ENCODE results near the gene ITGA1. TPM values are rescaled to one million over a fixed set of nuclear protein-coding genes. Genes with fewer than 3 reads are reported as not detected.

The ITGA1 gene
- polyA plus RNA-seq, 3 donors, result 0.33 to 0.89 (median 0.79) TPM

- H3K4me3 ChIP-seq (replicated peaks in 1 of 3; ENCODE audit: low read depth in 2 of 3, low read length in 3 of 3), result no peak overlapping the region
- no peaks in the 10 kb centered on the region for H3K36me3 ChIP-seq (replicated peaks in 1 of 2; ENCODE audit: control insufficient read depth in 1 of 2, insufficient read depth in 2 of 2, low read length in 2 of 2)
- TF ChIP-seq CTCF (IDR thresholded peaks at IDR 0.05), result no peak
- no peaks in the 10 kb centered on the region for H3K27me3 ChIP-seq (ENCODE audit: control insufficient read depth in 2 of 2, insufficient read depth in 2 of 2, low read length in 2 of 2)
- H3K79me2 ChIP-seq (ENCODE audit: insufficient read depth, low read length), result no peaks in the 10 kb centered on the region
- H3K4me2 ChIP-seq (replicated peaks; ENCODE audit: extremely low read depth, low read length, poor library complexity, severe bottlenecking), result no peak overlapping the region
- Mint-ChIP-seq H3K9me3 (peaks cover 0 to 1% (median 0%) of the 10 kb centered on the region in 7 donors), H3K27ac (no peak overlapping the region), H3K27me3 (ENCODE audit: low read depth in 3 of 3) (peaks cover 0 to 3% (median 0%) of the 10 kb centered on the region in 3 donors), H3K4me3 (no peak overlapping the region), H3K4me1 (peaks cover 10% of the 10 kb centered on the region), H3K36me3 (no peaks in the 10 kb centered on the region)
- 96% methylated on average over 2 of the region's 2 CpGs for WGBS (ENCODE audit: insufficient coverage)
- no peaks in the 10 kb centered on the region for H3K4me1 ChIP-seq (ENCODE audit: control insufficient read depth in 1 of 2, insufficient read depth in 2 of 2, low read length in 2 of 2)
- DNase-seq, result no peak
- no peaks in the 10 kb centered on the region for H4K20me1 ChIP-seq (ENCODE audit: insufficient read depth, low read length)
- intact Hi-C loops (cut with micrococcal nuclease), result loop anchor here in 1 of 2 donors (10.0 kb wide), 1 partner anchor 152 kb away; no protein-coding TSS in a partner anchor
- no peak overlapping the region for H2AFZ ChIP-seq (ENCODE audit: insufficient read depth, low read depth, low read length, poor library complexity, severe bottlenecking)
- H3K9ac ChIP-seq (ENCODE audit: insufficient read depth, low read length, poor library complexity, severe bottlenecking), result no peak overlapping the region
- no peak overlapping the region for H3K27ac ChIP-seq (ENCODE audit: low read depth in 1 of 2, low read length in 2 of 2)
- no peaks in the 10 kb centered on the region for H3K9me3 ChIP-seq (replicated peaks in 1 of 2; ENCODE audit: control insufficient read depth in 1 of 2, insufficient read depth in 1 of 2, low read length in 2 of 2)
Observed at GRCh38 chr5:52943285-52943684, 155.6 kb downstream of the ITGA1 start.

DNA sequence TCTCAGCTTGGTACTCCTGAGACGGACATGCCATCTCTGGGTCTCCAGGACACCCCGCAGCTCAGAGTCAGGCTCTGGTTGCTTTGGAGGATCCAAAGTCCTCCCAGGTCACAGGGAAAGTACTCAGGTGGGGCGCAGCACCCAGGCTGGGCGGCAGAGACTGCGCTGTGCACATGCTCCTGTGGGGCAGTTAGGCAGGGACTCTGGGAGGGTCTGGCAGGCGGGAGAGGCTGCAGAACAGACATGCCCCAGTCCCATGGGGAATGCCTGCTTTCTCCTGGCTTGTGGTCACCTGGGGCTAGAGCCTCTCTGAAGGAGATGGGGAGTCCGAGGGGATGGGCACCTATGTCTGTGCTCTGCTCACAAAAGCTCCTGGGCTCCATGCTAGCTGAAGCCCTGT is 156.1 kb downstream of the ITGA1 start:
- peaks cover 0 to 1% (median 0%) of the 10 kb centered on the region in 7 donors for H3K9me3 Mint-ChIP-seq

More for the DNA sequence above, 156.1 kb downstream of the ITGA1 start:
- Mint-ChIP-seq H3K4me1 (peaks cover 11% of the 10 kb centered on the region), H3K36me3 (no peaks in the 10 kb centered on the region), H3K4me3 (no peak overlapping the region), H3K27me3 (ENCODE audit: low read depth in 3 of 3) (peaks cover 0 to 3% (median 0%) of the 10 kb centered on the region in 3 donors), H3K27ac (peak overlapping the region in 1 of 7 donors; percentile 38)
- Histone ChIP-seq H2AFZ (ENCODE audit: insufficient read depth, low read depth, low read length, poor library complexity, severe bottlenecking) (no peak overlapping the region), H3K4me2 (replicated peaks; ENCODE audit: extremely low read depth, low read length, poor library complexity, severe bottlenecking) (no peak overlapping the region), H3K79me2 (ENCODE audit: insufficient read depth, low read length) (no peaks in the 10 kb centered on the region), H3K4me1 (ENCODE audit: control insufficient read depth in 1 of 2, insufficient read depth in 2 of 2, low read length in 2 of 2) (no peaks in the 10 kb centered on the region), H3K27ac (ENCODE audit: low read depth in 1 of 2, low read length in 2 of 2) (no peak overlapping the region), H3K9ac (ENCODE audit: insufficient read depth, low read length, poor library complexity, severe bottlenecking) (no peak overlapping the region), H4K20me1 (ENCODE audit: insufficient read depth, low read length) (no peaks in the 10 kb centered on the region), H3K36me3 (replicated peaks in 1 of 2; ENCODE audit: control insufficient read depth in 1 of 2, insufficient read depth in 2 of 2, low read length in 2 of 2) (no peaks in the 10 kb centered on the region), H3K27me3 (ENCODE audit: control insufficient read depth in 2 of 2, insufficient read depth in 2 of 2, low read length in 2 of 2) (no peaks in the 10 kb centered on the region), H3K4me3 (replicated peaks in 1 of 3; ENCODE audit: low read depth in 2 of 3, low read length in 3 of 3) (no peak overlapping the region), H3K9me3 (replicated peaks in 1 of 2; ENCODE audit: control insufficient read depth in 1 of 2, insufficient read depth in 1 of 2, low read length in 2 of 2) (no peaks in the 10 kb centered on the region)
- no peak for TF ChIP-seq CTCF (IDR thresholded peaks at IDR 0.05)
- no peak for DNase-seq
- 83% methylated on average over 6 of the region's 7 CpGs for WGBS (ENCODE audit: insufficient coverage)
- intact Hi-C loops (cut with micrococcal nuclease), result loop anchor here in 1 of 2 donors (10.0 kb wide), 1 partner anchor 151 kb away; no protein-coding TSS in a partner anchor

Measured in CD14-positive monocyte (primary cell).